HEK293 (cell line): ENCODE results near the gene GNB3.

Experiments
- ZNF514 ChIP-seq: fragments of 450-650 bp; formaldehyde crosslinking; IDR thresholded peaks from 2 replicates; pipeline ENCODE4 v1.5.1; 2016; ENCODE audit warnings: missing biosample characterization, missing genetic modification characterization
- ZNF549 ChIP-seq: fragments of 450-650 bp; IDR thresholded peaks from 2 replicates; pipeline ENCODE4 v1.5.1; 2018; ENCODE audit warnings: missing biosample characterization, missing genetic modification characterization, mild to moderate bottlenecking, inconsistent platforms, moderate library complexity

- TF ChIP-seq ZNF549 (tag by site-specific recombination) = no peak
- TF ChIP-seq ZNF514 = no peak
Observed at GRCh38 chr12:6796576-6796975, 44.1 kb upstream of the GNB3 start.
